ENCODE results near the gene CTR9.
"Not testable (repeated sequence)": the region's sequence is repeated elsewhere in the genome, so short reads cannot be mapped to it uniquely, and the experiment has no call there.

The CTR9 gene

DNA sequence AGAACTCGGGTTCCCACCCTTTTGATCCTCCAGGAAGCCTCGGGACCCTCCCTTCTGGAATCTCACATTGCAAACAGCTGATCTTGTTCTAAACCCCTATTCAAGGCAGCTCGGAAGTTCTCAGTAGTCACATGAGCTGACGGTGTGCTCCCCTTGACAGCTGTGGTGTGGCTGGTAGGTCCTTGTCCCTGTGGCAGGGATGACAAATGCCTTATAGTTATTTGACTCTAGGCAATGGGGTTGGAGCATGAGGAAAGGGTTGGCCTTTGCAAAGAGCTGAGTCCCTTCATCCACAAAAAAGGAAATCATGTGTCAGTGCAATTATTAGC lies 34.1 kb downstream of the CTR9 start:
- no peak for DNase-seq

DNA sequence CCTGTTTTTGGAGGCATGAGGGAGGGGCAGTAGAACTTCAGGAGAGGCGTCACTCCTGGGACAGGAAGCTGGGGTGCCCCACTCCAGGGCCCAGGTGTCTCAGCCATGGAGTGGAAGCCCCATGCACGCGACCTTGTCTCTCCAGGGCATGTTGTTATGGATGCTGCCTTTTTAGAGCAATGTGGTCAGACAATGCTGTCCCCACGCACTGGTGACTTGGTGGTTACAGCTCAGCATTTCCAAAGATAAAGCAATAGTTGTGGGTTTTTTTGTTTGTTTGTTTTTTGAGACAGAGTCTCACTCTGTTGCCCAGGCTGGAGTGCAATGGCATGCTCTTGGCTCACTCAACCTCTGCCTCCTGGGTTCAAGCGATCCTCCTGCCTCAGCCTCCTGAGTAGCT lies 35.4 kb downstream of the CTR9 start:
- no peak for DNase-seq

DNA sequence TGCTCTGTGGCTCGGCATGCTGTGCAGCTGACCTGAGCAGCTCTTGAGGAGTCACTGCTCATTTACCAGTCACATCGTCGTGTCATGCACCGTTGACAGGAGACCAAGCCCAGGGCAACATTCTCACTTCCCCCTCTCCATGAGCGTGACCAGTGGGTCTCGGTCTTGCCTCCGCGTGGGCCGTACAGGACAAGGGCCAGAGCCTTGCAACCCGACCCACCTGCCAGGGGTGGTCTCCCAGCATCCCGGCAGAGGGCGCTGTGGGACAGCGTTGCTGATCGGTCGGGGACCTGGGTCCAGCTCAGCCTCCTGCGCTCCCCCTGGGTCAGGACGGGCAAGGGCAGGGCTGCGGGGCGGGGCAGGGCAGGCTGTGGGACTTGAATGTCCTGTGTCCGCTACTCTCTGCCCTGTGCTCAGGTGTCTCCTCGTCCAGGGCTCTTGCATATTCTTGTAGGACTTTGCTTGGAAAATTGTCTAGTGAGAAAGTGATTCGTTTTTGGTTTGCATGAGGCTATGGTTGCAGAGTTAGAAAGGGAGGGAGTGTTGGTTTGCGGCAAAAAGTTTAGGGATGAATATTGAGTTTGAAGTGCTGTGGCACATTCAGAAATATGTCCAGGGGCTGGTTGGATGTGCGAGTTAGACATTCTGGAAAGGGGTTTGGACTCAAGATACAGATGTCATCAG lies 41.5 kb downstream of the CTR9 start:
- peak; percentile 90 for DNase-seq

DNA sequence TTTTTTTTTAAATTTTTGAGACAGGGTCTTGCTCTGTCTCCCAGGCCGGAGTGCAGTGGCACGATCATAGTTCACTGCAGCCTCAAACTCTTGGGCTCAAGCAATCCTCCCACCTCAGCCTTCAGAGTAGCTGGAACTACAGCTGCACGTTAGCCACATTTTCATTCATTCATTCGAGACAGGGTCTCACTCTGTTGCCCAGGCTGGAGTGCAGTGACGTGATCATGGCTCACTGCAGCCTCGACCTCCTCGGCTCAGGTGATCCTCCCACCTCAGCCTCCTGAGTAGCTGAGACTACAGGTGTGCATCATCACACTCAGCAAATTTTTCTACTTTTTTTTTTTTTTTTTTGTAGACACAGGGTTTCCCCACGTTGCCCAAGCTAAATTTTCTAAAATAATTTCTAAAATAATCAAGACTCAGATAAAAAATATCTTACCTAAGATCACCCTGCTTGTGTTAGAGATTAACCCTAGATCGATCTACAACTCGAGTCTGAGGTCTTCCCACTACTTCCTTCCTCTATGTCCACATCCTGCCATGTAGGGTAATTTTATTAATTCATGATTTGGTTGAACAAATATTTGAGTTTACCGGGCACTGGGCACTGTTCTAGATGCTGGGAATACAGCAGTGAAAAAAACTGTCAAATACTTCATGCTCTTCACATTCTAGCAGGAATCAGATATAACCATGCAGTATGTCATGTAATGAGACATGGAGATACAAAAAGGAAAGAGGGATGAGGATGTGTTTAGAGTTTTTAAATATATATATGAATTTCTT lies 42.6 kb downstream of the CTR9 start:
- DNase-seq: no peak

DNA sequence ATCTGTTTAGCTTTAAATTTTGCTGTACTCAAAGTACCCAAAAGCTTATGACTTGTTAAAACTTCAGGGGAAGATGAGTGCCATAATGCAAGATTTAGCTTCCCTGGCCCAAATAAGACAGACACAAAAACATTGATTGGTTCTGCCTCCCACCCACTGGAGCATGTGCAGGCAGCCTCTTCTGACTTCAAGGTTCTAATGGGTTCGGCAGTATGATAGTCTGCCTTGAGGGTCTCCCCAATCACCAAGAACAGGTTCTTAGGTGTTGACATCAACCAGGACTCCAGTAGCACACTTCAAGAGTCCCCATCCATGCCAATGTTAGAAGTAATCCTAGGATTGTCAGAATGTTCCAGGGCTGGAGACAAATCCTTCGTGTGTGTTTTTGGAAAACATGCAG lies 45.1 kb downstream of the CTR9 start:
- DNase-seq: no peak

DNA sequence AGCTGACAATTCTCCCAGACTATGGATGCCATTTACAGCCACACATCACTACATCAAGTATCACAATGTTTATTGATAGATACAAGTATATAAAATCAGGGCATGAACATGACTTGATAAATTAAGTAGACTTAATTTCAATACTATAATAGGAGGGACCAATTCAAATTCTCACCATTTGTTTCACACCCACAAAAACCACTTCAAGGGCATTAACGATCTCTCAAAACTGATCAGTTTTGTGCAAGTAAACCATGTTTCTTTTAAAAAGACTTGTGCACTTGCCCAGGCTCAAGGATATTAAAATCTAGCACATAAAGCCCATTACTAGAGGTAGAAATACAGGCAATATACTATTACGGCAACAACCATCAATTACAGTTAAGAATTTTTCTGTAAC lies 46.0 kb downstream of the CTR9 start:
- no peak for DNase-seq

DNA sequence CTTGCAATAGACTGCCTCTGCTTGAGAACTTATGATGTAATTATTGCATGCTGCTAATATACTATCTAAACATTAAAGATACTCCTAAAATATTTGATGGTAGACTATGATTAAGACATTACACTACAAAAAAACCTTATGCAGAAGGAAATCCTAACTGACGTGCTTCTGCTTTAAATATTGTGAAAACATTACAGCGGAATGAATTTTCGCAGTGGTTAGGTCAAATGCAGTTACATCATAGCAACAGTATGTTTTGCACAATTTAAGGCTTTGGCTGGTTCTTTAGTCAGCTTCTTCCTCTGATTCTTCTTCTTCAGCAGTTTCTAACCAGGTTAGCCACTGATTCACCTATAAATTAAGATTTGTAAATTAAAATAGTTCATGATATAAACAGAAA lies 46.5 kb downstream of the CTR9 start:
- DNase-seq: no peak

DNA sequence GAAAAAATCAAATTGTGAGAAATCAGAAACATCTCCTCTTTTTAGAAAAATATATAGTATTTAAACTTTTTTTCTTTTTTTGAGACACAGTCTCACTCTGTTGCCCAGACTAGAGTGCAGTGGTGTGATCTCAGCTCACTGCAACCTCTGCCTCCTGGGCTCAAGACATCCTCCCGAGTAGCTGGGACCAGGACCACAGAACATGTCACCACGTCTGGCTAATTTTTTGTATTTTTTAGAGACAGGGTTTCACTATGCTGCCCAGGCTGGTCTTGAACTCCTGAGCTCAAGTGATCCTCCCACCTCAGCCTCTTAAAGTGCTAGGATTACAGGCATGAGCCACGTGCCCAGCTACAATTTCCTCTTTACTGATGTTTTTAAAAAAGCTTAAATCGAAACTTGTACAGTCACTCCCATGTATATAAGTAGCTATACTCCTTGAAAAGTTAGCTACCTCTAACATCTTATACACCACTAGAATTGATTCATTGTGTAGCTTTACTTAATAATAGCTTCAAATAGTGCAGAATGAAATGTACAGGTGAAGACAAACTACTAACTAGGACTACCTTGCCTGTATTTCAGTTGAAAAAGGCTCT lies 47.4 kb downstream of the CTR9 start:
- no peak for DNase-seq

DNA sequence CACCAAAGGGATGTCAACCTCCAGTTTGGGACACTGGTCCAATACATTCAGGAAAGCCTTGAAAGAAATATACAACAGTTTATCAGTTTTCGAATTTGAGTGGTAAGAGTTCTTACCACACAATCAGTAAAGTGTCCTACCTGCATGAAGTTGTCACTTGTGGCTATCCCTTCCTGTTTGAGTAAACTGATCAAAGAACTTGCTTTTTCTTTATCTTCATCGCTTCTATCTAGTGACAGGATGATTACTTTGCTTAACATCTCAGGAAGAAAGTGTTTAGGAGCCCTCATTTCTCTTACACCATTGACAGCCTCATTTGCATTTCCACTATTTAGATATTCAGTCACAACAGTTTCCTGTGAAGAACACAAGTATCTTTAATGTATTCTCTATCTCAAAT lies 49.2 kb downstream of the CTR9 start:
- DNase-seq: no peak

DNA sequence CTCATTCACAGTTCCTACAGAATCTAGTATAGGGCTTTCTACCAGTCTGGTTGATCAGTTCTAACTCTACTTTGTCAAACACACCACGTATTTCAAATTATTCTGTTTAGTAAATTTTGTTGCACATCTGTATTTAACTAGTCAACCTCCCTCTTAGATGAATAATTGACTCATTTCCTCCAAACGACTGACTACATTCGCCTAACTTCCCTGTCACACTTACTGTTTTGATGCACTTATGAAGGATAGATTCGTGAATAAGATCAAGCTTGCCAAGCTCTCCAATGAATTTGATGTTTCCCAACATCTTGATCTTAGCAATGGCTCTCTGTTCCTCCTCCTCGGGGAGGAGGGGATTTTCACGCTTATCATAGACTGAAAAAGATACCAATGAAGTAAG lies 52.6 kb downstream of the CTR9 start:
- no peak for DNase-seq

DNA sequence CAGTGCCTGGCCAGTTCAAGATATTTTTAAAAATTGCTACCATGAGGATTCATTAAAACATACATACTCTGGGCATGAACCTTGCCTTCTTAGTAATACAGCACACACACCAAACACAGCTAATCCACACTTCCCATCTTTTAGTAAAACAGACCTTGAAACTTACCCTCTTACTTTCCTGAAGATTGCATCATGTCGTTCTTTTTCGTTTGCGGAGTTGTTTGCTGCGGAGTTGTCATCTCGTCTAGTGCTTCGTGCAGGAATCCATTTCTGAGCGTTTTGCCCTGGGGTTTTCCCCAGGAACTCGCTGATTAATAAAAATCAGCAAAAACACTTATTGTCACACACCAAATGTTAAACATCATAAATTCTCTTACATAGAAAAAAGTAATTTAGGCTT lies 54.7 kb downstream of the CTR9 start:
- DNase-seq: no peak

DNA sequence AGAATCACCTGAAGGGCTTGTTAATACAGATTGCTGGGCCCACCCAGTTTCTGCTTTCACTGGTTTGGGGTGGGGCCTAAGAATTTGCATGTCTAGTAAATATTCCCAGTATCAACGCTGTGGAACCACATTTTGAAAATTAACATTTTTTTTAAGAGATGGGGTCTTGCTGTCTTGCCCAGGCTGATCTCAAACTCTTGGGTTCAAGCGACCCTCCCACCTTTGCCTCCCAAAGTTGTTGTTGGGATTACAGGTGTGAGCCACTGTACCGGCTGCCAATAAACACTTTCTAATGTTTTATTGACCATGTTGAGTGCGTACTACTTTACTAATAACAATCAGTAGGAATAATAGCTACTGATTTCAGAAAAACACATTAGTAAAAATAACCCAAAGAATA lies 55.2 kb downstream of the CTR9 start:
- no peak for DNase-seq

DNA sequence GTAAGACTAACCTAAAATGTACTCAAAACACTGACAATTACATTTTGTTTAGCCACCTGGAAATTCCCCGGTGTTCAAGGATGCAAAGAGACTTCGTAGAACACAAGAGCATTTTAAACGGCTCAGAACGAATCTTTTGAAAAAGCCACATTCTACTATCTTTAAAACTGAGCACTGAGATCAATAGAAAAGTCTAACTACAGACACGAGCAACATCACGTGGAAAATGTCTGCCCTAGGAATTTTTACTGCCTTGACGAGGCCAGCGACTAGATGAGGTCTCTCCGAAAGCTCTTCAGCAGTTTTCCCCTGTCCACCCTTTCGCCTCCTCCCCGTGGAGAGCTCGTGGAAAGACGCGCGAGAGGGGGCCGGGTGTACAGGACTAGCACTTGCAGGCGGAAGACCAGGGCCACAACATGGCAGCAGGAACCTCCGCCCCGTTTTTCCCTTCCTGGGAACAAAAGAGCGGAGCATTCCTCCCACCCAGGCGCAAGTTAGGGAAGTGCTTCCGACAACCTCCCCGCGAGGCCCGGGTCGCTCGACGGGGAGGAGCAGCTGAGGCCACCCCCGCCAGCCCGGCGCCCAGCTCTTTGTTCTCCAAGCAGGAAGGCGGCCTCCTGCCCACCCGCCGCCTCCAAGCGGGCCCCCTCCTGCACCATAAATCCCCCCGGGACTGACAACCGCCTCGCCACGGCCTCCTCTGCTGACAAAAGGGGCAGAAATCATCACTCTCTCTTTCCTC lies 56.6 kb downstream of the CTR9 start:
- peak; percentile 62 for DNase-seq

DNA sequence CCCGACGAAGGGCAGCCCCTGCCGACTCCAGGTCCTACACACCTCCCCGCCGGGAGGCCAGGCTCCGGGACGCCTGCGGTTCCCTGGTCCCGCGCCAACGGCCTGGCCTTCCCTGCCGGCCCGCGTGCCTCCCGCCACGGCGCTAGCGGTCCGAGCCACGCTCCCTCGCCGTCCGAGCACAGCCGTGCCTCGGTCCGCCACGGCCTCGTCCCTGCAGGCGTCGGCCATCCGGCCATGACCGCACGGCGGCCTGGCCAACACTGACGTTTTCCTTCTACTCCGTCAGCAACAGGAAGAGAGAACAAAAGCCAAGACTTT lies 57.1 kb downstream of the CTR9 start:
- DNase-seq: no peak

DNA sequence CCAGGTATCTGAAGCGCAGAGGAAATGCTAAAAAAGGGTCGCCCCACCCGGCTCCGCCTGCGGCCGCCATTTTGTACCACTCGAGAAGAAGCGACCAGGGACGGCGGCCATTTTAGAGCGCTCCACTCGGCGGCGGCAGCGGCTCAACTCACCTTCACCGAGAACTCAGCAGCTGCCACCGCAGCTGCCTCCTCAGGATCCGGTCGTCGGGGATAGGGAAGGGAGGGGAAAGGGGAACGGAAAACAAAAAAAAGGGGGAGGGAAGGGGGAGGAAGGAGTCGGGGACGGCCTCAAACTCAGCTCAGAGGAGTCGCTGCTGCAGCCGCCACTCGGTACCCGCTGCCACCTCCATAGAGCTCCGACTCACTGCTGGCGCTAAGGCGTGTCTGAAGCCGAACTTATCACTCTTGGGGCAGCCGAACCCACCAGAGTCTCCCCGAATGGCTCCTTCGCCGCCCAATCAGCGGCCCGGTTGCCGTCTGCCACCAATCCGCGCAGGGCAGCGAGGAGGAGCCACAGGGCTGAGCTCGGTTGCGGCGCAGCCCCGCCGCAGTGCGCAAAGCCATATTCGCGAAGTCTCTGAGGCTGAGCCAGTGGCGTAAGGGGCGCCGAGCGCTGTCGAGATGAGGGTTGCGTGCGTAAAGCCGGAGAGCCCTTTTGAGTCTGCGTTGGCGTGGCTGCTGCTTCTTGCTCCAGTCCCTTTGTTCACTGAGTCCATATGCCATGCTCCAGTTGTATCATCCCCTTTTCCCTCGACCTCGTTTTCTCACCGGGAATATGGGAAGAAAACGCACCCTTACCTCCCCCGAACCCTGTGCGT lies 57.7 kb downstream of the CTR9 start, which contains the start of gene EIF4G2:
Gene EIF4G2 (minus strand): TSS at position 374 of the 820 bp plus-strand sequence.
- peak; percentile 98 for DNase-seq

DNA sequence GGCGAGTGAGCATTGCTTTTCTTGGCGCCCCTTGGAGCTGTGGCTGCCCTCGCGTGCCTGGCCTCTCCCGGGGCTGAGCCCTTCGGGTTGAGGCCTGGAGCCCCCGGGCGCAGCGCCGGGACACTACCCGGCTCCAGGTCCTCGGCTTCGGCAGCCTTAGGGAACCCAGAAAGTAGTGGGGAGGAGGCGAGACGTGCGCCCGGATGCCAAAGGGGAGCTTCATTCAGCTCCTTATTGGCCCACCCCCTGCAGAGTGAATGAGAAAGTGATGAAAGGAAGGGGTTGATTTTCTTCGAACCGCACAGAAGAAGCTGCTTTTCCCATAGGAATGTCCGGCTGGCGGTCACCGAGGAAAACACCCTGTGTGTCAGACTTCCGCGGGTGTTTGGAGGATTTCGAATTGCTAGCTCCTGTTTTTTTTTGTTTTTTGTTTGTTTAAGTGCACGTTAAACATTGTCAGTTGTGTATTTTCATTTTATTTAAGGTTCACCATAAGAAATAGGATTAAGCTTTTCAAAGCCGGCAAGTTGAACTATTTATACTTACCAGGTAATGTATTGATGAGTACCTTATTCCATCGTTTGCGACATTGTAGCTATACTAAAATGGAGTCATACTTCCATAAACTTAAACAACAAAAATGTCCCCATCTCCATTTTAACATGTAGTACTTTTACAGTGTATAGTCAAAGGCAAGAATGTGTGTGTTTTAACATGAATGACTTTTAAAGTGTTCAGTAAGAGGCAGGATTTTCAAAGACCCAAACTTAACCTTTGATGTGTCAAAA lies 58.5 kb downstream of the CTR9 start:
- peak; percentile 63 for DNase-seq

DNA sequence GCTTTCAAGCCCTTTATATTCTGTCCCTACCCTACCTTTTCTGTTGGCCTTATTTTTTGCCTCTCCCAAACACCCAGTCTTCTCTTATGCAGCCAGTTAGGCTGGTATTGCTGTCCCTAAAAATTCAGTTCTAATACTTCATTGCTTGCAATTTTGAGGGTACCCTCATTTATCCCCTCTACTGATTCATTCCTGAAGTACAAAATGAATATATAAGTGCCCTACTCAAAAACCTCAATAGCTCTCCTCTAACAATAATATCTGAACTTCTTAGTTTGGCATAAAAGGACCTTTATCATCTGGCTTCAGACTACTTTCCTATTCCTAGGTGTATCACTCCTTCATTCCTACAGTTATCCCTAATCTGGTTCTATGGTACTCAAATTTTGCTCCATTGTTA lies 62.9 kb downstream of the CTR9 start:
- DNase-seq: no peak

DNA sequence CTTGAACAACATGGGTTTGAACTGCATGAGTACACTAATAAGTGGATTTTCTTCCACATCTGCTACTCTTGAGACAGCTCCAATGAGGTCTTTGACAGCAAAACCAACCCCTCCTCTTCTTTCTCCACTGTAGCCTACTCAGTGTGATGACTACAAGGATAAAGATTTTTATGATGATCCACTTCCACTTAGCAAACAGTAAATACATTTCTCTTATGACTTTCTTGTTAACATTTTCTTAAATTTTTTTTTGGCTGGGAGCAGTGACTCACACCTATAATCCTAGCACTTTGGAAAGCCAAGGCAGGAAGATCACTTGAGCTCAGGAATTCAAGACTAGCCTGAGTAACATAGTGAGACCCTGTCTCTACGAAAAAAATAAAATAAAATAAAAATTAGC lies 67.5 kb downstream of the CTR9 start:
- DNase-seq: no peak

DNA sequence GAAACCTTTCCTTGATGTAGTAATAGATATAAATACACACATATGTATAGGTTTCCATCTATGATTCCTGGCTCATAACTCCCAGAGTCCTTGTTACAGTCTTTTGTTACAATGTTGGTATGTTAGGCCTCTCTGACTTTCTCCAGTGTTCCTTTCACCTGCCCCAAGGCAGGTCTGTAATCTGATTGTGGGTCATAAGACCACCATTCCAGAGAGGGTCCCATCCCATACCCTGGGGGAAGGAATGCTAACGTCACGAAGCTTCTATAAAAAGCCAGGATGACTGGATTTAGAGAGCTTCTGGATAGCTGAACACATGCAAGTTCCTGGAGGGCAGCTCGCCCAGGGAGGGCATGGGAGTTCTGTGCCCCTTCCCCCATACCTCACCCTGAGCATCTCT lies 71.4 kb downstream of the CTR9 start:
- not testable (repeated sequence) for DNase-seq

DNA sequence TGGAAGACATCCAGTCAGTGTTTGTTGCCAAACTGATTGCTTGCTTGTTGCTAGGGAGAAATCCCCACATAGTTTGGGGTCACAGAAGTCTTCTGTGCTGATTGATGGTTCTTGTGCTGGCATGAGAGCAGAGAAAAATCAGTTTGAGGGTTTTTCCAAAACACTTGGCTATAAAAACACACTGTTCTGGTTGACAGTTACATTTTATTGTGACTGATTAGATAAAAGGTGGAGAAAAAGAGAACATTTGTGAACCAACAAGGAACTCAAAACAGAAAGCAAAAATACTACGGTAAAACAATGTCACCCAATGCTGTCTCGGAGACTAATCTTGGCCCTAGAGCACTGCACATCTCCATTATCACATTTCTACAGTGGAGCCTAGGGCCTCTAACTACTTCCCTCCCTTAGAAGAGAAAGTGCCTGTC lies 72.1 kb downstream of the CTR9 start:
- no peak for DNase-seq

DNA sequence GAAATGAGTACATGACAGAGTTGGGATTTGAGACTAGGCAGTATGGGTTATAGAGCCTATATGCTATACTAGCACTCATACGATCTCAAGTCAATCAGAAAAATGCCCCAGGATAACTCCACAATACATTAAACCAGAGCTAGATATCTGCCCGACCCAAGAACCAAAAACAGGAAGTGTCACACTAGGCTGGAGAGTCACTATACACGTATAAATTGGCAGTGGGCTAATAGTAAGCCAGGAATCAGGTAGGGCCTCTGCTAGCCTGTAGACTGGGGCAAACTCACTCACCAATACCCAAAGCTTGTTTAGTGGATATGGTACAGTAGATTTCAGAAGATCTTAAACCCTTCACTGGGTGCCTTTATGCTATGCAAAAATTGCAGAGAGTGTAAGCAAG lies 73.8 kb downstream of the CTR9 start:
- no peak for DNase-seq

DNA sequence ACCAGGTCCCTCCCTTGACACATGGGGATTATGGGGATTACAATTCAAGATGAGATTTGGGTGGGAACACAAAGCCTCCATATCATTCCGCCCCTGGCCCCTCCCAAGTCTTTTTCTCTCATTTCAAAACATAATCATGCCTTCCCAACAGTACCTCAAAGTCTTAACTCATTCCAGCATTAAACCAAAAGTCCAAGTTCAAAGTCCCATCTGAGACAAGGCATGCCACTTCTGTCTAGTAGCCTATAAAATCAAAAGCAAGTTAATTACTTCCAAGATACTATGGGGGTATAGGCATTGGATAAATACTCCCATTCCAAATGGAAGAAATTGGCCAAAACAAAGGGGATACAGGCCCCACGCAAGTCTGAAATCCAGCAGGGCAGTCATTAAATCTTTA lies 77.4 kb downstream of the CTR9 start:
- DNase-seq: no peak

All from stimulated activated CD4-positive, alpha-beta T cell treated with anti-CD3 and anti-CD28 coated beads, Interleukin-15, amount 100 ng/mL, for 24 hours (primary cell).